GM19023 (cell line): ENCODE results near the gene DUSP11.
"Not testable (repeated sequence)": the region's sequence is repeated elsewhere in the genome, so short reads cannot be mapped to it uniquely, and the experiment has no call there.

Source experiments
- ATAC-seq: cut with Tn5 transposase; IDR thresholded peaks from one replicate; pipeline ENCODE4 v1.9.1; 2021; ENCODE audit warnings: mild to moderate bottlenecking, moderate library complexity; ENCODE audit not compliant: unreplicated experiment

The DUSP11 gene

GRCh38 chr2:73718851-73719621 lies 60.9 kb downstream of the DUSP11 start:
- ATAC-seq, result no peak

DNA sequence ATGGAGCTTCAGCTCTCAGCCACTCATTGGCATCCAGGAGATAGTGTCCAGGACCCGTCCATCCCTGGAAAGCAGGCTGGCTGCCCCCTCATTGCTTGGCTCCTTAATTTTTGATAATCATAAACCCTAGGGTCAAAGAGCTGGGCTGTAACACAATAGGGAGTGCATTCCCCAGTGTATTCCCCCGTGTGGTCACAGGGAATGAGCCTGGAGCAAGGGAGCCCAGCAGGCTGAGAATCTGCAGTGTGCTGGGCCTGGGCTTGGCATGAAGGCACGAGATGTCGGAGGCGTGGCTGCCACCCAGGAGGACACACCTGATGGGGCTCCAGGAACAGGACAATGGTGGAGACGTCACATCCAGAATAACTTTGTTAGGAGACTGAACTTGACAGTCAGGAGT lies 61.5 kb downstream of the DUSP11 start:
- ATAC-seq, result no peak

DNA sequence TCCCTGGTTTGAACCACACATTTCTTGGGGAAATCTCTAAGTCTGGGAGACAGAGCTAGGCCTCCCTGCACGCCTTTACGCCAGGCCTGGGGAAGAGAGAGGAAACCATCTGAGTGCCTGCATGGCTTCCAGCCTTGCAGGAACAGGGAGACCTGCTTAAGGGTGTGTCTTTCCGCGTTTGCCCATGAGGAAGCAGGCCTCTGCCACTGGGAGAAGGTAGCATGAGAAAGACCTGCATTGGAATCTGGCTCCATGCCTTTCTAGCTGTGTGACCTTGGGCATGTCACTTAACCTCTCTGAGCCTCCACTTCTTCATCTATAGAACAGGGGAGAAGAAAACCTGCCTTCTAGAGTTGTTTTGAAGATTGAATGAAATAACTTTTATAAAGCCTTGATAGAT lies 62.2 kb downstream of the DUSP11 start:
- ATAC-seq, result not testable (repeated sequence)

- no peak for ATAC-seq
Observed at GRCh38 chr2:73717251-73717606, 62.7 kb downstream of the DUSP11 start.

DNA sequence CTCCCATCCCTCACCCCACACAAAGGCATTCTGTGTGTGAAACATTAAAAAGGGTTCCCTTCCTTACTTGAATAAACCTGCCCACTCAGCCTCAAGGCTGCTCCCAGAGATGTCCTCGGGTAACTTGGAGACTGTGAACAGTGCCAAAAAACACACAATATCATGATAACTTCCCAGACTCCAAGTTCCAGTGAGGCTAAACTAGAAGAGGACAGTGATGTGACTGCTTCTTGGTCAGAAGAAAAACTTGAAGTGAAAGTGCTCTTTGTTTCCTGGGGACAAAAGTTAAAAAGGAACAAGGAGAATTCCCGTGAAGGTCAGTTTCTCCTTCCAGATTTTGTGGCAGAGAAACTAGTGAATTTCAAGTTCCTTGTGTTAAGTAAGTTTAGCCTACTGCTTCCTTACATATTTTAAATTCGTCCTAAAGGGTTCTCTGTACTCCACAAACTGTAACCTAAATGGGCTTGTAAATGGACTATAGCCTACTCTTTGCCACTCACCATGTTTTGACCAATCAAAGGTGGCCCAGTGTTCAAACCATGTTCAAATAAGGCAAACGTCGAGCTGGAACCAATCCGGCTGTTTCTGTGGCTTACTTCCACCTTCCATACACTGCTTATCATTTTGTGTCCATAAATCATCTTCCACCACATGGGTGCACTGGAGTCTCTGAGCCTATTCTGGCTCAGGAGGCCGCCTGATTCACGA lies 63.2 kb downstream of the DUSP11 start:
- ATAC-seq, result no peak

- ATAC-seq, result no peak
Observed at GRCh38 chr2:73714091-73714490, 65.8 kb downstream of the DUSP11 start.
